ENCODE data around the gene CRYAA. TPM values are rescaled to one million over a fixed set of nuclear protein-coding genes. Genes with fewer than 3 reads are reported as not detected.

CRYAA gene
- total and polyA plus RNA-seq, 2 donors (not counting 3 experiments of a cell fraction or from before 2014, with no cell fraction given): not detected

DNA sequence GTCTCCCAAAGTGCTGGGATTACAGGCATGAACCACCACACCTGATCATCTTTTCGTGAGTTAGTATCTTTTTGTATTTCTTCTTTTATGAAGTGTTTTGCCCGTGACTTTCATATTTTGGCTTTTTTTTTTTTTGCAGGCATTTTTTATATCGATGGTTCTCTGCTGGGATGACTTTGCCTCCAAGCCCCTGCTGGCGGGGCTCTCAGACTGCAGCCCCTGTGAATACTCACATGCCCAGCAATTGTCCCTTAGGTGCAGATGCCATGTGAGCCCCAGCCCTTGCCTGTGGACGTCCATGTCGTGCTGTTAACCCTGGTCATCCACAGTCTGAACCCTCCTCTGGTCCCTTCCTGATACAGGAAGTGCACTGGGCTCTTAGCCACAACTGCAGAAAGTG lies 21.7 kb downstream of the CRYAA start:
- no peaks in the 10 kb centered on the region for H3K9me1 ChIP-seq (replicated peaks; ENCODE audit: control insufficient read depth, extremely low read depth, insufficient read depth, low read length)
- H3K4me3 ChIP-seq (replicated peaks in 1 of 3; ENCODE audit: insufficient read depth in 1 of 3, low read depth in 1 of 3, low read length in 3 of 3): no peak overlapping the region
- H3K4me1 ChIP-seq (ENCODE audit: control insufficient read depth, extremely low read depth, insufficient read depth, low read length): no peaks in the 10 kb centered on the region
- intact Hi-C loops (cut with micrococcal nuclease) (no loop called here), dilution Hi-C loops (cut with MboI; ENCODE audit: extremely low pct_ligation_motif_present, low sequenced_read_pairs) (no loop called here)
- H3K9me3 ChIP-seq (replicated peaks; ENCODE audit: control insufficient read depth, insufficient read depth, low read length): no peaks in the 10 kb centered on the region
- H3K36me3 ChIP-seq (ENCODE audit: control insufficient read depth in 2 of 2, extremely low read depth in 1 of 2, insufficient read depth in 2 of 2, low read length in 2 of 2): no peaks in the 10 kb centered on the region
- no TSS peak for BruUV-seq (replicated peaks)
- CTCF ChIA-PET: no interaction called here
- DNase-seq (ENCODE audit: low read depth, low spot score): no peak
- H4K20me1 ChIP-seq (replicated peaks; ENCODE audit: control insufficient read depth, extremely low read depth, insufficient read depth, low read length): no peaks in the 10 kb centered on the region
- H3K4me2 ChIP-seq (ENCODE audit: insufficient read depth, low read length): no peak overlapping the region
- no peak overlapping the region for H3K9ac ChIP-seq (replicated peaks; ENCODE audit: extremely low read depth, insufficient read depth, low read length)
- POLR2A ChIA-PET: no interaction called here
- no peaks in the 10 kb centered on the region for H3K79me2 ChIP-seq (ENCODE audit: control insufficient read depth, insufficient read depth, low read length)
- peaks cover 6 to 13% of the 10 kb centered on the region in 2 experiments for H3K27me3 ChIP-seq (ENCODE audit: control insufficient read depth in 2 of 2, insufficient read depth in 2 of 2, low read length in 2 of 2)
- H3K27ac ChIP-seq (ENCODE audit: insufficient read depth, low read depth, low read length): no peak overlapping the region
- no peak overlapping the region for H2AFZ ChIP-seq (ENCODE audit: low read depth, low read length)
- no peak for FAIRE-seq
- TF ChIP-seq, protein P1, sequence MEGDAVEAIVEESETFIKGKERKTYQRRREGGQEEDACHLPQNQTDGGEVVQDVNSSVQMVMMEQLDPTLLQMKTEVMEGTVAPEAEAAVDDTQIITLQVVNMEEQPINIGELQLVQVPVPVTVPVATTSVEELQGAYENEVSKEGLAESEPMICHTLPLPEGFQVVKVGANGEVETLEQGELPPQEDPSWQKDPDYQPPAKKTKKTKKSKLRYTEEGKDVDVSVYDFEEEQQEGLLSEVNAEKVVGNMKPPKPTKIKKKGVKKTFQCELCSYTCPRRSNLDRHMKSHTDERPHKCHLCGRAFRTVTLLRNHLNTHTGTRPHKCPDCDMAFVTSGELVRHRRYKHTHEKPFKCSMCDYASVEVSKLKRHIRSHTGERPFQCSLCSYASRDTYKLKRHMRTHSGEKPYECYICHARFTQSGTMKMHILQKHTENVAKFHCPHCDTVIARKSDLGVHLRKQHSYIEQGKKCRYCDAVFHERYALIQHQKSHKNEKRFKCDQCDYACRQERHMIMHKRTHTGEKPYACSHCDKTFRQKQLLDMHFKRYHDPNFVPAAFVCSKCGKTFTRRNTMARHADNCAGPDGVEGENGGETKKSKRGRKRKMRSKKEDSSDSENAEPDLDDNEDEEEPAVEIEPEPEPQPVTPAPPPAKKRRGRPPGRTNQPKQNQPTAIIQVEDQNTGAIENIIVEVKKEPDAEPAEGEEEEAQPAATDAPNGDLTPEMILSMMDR (IDR thresholded peaks at IDR 0.05; ENCODE audit: extremely low read depth in 1 of 2, insufficient read depth in 1 of 2, low read depth in 1 of 2, low read length in 2 of 2): no peak
- no peak for TF ChIP-seq EZH2 (IDR thresholded peaks at IDR 0.05; ENCODE audit: borderline replicate concordance, low read depth, low read length, severe bottlenecking)
- no peak for TF ChIP-seq MYC (IDR thresholded peaks at IDR 0.05; ENCODE audit: low read depth, low read length)
- no peak for TF ChIP-seq MAX (IDR thresholded peaks at IDR 0.05; ENCODE audit: insufficient read depth, insufficient read length)
- TF ChIP-seq GATA2 (IDR thresholded peaks at IDR 0.05; ENCODE audit: insufficient read depth, insufficient read length, low read depth, low read length): no peak
- TF ChIP-seq FOS (IDR thresholded peaks at IDR 0.05; ENCODE audit: borderline replicate concordance, insufficient read depth, low read length): no peak
- no peak for TF ChIP-seq POLR2AphosphoS5 (IDR thresholded peaks at IDR 0.05; ENCODE audit: insufficient read depth, low read depth, low read length)
- TF ChIP-seq JUN (IDR thresholded peaks at IDR 0.05; ENCODE audit: borderline replicate concordance, insufficient read depth, insufficient read length, low read depth): no peak
- TF ChIP-seq POLR2A (IDR thresholded peaks at IDR 0.05; ENCODE audit: low read depth, low read length): no peak

All from endothelial cell of umbilical vein (primary cell).